GM12864 (cell line): ENCODE results near the gene DEDD.

ENCODE experiments used
- DNase-seq: peaks from one replicate; pipeline ENCODE4 v3.0.0-alpha.2; 2011; ENCODE audit warnings: low read depth
- H3K4me3 ChIP-seq: 2 replicates; pipeline ENCODE4 v1.5.1; 2011; ENCODE audit warnings: mild to moderate bottlenecking, low read depth, low read length, control low read depth
- TF ChIP-seq, protein P1 (sequence below): IDR thresholded peaks from 2 replicates; pipeline ENCODE4 v1.5.1; 2011; ENCODE audit warnings: low read depth, mild to moderate bottlenecking, moderate library complexity, low read length, control low read depth, inconsistent platforms; ENCODE audit errors: missing control alignments

Gene DEDD

DNA sequence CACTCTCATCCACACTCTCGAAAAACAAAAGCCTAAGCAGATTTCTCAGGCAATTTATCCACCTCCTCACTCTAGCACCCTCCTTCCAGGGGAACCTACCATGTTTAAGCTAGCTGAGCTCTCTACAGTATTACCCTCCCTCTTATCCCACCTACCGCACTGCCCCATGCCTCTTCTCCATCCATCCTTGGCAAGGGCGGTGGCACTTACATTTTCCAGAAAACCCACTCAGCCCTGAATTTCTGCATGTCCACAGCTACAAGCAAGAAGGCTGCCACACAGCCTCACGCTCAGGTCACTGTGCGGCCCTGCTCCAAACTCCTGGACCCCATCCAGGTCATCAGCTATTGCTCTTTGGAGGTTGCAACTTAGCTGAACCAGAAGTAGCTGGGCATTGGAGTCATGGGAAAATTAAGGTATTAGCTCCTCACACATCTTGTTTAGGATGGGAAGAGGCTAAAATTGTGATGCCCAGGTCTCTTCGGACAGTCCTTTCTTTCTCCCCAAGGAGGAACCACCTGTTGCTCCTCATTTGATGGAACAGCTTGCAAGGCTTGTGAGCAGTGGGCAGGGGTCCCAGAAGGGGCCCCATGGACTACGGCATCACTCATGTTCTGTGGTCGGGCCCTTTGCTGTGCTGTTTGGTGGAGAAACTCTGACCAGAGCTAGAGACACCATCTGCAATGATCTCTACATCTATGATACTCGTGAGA lies 33.2 kb downstream of the DEDD start:
- TF ChIP-seq, protein P1, sequence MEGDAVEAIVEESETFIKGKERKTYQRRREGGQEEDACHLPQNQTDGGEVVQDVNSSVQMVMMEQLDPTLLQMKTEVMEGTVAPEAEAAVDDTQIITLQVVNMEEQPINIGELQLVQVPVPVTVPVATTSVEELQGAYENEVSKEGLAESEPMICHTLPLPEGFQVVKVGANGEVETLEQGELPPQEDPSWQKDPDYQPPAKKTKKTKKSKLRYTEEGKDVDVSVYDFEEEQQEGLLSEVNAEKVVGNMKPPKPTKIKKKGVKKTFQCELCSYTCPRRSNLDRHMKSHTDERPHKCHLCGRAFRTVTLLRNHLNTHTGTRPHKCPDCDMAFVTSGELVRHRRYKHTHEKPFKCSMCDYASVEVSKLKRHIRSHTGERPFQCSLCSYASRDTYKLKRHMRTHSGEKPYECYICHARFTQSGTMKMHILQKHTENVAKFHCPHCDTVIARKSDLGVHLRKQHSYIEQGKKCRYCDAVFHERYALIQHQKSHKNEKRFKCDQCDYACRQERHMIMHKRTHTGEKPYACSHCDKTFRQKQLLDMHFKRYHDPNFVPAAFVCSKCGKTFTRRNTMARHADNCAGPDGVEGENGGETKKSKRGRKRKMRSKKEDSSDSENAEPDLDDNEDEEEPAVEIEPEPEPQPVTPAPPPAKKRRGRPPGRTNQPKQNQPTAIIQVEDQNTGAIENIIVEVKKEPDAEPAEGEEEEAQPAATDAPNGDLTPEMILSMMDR = no peak
- H3K4me3 ChIP-seq = no peak overlapping the region; the same call in 1 of the 2 replicates
- no peak for DNase-seq

DNA sequence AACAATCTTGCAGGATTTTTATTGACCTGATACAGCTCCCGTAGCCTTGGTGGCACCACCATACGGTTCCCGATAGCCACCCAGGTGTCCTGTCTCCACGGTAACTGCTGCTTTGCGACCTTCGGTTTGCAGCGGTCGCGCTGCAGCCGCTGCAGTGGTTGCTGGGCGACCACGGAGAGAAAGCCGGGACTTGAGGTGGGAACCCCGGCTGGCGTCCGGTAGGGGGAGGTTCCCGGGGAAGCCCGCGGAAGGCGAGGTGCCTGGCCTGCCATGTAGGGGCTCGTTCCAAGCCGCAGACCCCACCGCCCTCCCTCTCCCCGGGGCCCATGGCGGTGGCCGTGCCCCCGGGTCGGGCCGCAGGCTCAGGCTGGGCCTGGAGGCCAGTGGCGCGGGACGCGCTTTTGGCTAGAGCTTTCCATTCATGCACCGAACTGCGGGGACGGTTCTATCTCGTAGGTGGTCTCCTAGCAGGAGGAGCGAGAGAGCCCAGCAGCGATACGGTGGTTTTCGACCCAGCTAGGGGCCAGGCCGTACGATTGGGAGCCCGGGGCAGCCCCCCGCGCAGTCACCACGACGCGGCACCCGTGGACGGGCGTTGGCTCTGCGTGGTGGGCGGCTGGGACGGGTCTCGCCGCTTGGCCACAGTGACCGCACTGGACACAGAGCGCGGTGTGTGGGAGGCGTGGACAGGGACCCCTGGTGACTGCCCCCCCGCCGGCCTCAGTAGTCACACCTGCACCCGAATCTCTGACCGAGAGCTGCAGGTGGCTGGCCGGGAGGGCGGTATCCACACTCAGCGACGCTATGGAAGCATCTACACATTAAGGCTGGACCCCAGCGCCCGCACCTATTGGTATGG lies 34.0 kb downstream of the DEDD start, which contains the start of gene KLHDC9:
KLHDC9 (plus strand) TSS at position 152 of the 859 bp plus-strand sequence; CDS start at position 327, 175 bp downstream.
- TF ChIP-seq, protein P1 = no peak
- H3K4me3 ChIP-seq = peak within 1 kb of the TSS; percentile 74
- peak; percentile 87 for DNase-seq

DNA sequence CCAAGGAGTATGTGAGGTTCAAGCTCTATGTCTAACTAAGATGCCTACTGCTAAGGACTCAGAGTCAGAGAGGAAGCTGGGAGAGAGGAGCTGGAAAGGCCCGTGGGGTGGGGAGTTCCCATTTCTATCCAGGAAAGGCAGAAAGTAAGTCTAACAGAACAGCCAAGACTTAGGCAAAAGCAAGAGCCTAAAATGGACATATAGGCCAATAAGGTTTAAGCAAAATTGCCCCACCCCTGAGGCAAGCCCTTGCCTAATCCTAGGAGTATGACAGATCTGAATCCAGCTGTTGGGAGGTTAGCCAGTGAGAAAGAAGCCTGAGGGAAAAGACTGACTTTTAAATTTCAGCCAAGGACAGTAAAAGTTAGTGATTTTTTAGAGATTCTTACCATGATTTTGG lies 35.9 kb downstream of the DEDD start:
- DNase-seq = no peak
- no peak overlapping the region for H3K4me3 ChIP-seq
- TF ChIP-seq, protein P1 = no peak

DNA sequence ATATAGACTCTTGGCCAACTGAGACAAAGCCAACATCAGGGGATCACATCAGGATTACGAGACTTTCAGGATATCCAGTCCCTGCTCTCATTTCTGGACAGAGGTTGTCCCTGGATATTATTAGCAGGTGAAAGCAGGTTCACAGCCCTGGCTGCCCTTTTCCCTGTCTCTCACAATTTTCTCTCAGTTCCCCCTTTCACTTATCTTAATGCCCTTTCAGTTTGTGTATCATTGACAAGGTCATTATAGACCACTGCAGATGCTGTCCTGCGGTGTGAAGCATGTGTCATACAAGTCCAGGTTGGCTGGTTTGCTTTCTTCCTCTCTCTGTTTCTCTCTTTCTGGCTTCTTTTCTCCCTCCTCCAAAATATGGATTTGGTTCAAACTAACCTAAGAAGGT lies 36.5 kb downstream of the DEDD start:
- no peak for DNase-seq
- no peak overlapping the region for H3K4me3 ChIP-seq
- TF ChIP-seq, protein P1 = no peak

DNA sequence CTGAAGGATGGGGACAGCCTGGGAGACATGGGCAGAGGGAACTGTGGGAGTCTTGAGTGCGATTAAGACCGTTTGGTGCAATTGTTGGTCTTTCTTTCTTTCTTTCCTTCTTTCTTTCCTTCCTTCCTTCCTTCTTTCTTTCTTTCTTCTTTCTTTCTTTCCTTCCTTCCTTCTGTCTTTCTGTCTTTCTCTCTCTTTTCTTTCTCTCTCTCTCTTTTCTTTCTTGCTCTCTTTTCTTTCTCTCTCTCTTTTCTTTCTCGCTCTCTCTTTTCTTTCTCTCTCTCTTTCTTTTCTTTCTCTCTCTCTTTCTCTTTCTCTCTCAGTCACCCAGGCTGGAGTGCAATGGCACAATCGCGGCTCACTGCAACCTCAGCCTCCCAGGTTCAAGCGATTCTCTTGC lies 37.2 kb downstream of the DEDD start:
- no peak for DNase-seq
- TF ChIP-seq, protein P1 = no peak
- no peak overlapping the region for H3K4me3 ChIP-seq

DNA sequence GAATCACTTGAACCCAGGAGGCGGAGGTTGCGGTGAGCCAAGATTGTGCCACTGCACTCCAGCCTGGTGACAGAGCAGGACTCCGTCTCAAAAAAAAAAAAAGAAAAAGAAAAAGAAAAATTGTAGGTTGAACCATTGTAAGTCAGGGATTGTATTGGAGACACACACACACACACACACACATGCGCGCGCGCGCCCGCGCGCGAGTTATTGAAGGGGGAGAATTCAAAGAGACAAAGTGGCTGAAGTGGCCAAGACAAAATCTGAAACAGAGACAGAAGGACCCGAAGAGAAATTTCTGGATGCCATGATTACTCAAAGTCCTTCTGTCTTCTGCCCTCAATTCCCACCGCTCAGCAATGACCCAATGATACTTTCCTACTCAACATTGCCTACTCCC lies 38.0 kb downstream of the DEDD start:
- TF ChIP-seq, protein P1 = no peak
- H3K4me3 ChIP-seq = no peak overlapping the region
- no peak for DNase-seq
